GM11168 (cell line): ENCODE results near the gene WLS.

ENCODE experiments used
- in situ Hi-C: fragments of 300-500 bp; cut with MboI; formaldehyde crosslinking; loops from one replicate; pipeline ENCODE4 v1.12.0; 2022; ENCODE audit warnings: low sequenced_read_pairs; ENCODE audit not compliant: unreplicated experiment

The WLS gene

DNA sequence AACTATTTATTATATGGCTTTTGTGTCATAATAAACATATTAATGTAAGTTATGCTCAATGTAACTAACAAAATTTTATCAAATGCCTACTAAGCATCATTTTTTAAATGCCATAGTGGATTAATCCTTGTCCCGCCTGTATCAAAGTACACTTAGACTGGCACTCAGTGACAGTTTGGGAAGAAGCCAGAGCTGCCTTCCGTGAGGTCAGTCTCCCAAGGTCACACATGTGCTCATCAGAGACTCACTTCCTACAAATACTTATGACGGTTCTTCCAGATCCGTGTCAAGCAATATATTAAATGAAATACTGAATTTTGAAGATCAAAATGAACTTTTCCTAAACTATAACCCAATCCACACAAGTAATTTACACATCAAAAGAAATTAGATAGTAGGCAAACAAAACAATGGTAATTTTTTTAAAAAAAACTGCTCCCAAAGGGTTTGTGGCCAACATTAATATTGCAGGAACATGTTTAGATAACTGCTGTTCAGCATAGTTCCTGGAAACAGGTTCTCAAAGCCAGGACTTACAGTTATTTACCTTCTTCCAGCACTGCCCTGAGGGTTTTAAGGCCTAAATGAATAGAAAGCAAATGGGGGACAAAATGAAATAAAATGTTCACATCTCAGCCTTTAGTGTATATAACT, 27.2 kb downstream of the WLS start:
- in situ Hi-C loops = no loop called here

- in situ Hi-C loops = no loop called here
Observed at GRCh38 chr1:68202239-68202832, 30.0 kb downstream of the WLS start.

DNA sequence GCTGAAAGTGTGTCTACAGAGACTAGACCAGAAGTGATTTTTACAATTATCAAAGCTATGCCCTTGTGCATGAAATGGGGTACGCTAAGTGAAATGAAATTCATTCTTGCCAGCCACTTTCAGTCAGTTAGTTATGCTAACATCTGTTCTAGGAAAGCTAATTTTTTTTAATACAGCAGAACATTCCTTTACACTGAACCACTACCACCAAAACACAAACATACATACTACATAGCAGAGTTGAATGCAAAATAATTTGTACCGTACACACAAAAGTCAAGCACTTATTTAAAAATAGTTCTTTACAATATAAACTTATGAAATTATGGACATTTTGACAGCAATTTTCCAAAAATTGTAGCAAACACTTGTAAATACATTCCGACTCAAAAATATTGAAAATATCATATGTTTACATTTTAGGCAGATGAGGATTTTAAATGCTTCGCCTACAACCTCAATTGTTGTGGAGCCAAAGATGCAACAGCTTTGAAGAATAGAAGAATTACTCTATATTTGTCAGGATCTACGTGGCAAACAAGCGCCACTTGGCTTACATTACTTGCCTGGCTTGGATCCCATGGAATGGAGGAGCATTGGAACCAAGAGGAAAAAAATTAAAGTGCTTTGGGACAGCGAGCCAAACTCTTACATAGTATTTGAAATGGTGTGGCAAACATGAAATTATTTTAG, 30.6 kb downstream of the WLS start:
- in situ Hi-C loops = no loop called here

DNA sequence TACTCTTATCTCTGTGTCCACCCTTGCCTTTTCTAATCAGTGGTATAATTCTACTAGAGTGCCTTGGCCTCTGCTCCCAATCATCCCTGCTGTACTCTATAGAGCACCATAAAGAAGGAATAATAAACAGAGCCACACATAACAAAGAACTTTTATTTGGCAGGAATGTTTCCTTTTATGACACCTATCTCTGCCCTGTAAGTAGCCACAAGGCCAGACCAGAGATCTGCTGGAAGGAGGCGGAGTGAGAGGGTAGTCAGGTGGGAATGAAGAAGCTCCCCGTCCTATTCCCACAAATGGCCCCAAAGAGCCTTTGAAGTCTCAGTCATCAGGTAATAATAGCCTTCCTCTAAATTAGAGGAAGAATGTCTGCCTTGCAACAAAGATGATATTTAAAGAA, 32.7 kb downstream of the WLS start:
- in situ Hi-C loops = no loop called here

DNA sequence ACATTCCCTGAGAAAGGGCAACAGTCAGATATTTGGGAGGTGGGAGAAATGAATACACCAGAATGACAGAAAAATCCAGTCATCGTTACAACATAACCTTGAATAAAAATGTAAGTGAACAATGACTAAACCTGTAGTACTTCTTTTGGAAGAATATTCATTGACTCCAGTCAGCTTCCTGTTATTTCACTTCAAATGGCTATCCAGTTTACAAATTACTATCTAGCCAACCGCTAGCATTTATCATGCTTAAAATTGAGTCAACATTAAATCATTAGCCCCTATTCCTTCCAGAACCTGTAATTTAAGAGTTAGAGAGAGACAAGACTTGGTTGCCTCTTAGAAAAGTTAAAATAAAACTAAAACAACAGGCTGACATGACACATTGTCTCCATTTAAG, 33.6 kb downstream of the WLS start:
- in situ Hi-C loops = no loop called here

DNA sequence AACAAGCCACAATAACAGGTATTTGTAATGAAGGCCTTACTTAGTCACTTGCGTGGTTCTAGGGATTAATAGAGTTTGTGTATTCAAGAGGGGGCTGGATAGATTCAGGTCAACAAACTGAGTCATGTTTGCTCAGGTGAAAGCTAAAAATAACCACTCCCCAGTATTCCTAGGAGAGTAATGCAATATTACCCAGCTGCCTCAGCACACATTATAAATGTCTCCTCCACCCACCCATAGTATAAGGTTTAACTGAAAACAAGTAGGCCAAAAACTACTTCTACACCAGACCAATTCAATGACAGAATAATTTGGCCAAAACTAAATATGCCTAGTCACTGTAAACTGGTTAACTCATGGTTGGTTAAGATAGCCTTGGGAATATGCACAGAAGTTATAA, 34.4 kb downstream of the WLS start:
- in situ Hi-C loops = no loop called here

DNA sequence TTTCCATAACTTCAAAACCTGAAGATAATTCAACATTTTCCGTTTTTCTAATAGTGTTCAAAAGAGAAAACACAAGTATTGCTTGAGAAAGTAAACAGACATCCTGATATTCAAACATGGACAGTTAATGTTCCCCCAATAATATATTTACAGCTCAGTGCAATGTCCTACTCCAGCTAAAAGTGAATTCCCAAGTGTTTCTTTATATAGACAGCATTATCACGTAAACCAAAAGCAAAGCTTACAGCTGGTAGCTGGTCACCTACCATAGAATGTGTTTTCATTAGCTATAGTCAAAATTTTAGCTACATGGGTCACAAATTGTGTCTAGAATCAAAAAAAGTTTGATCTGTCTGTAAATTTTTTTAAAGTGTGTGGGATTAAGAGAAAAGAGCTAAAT, 34.9 kb downstream of the WLS start:
- in situ Hi-C loops = no loop called here

DNA sequence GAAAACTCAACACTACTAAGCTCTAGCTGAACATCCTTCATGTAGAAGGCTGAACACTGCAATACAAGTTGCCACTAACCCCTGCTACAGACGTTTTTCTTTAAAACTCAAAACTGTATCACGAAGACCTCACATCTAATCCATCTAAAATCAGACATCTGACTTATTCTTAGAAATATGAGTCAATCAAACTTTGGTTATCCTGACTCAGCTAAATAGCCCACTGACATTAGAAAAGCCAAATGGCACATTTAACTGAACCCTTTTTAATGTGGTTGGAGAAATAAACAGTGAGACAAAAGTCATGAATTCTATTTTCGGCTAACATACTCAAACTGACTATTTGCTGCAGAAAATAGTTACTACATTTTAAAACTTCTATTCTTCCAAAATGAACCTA, 35.6 kb downstream of the WLS start:
- in situ Hi-C loops = no loop called here

DNA sequence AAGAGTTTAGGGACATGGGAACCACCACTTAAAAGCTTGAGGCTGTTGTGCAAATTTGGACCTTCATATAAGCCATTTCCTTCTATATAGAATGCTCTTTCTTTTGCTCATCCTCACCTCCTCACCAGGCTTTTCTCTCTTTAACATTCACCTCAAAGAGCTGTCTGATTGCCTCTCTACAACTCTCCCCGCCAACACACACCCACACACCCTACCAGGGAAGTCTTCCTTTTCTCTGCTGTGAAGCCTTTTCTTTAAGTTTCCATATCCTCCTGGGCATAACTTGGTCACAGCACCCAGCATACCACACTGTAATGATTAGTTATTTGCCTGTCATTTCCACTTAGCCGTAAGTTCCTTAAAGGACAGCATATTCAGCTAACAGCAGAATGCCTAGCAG, 40.6 kb downstream of the WLS start:
- in situ Hi-C loops = no loop called here

DNA sequence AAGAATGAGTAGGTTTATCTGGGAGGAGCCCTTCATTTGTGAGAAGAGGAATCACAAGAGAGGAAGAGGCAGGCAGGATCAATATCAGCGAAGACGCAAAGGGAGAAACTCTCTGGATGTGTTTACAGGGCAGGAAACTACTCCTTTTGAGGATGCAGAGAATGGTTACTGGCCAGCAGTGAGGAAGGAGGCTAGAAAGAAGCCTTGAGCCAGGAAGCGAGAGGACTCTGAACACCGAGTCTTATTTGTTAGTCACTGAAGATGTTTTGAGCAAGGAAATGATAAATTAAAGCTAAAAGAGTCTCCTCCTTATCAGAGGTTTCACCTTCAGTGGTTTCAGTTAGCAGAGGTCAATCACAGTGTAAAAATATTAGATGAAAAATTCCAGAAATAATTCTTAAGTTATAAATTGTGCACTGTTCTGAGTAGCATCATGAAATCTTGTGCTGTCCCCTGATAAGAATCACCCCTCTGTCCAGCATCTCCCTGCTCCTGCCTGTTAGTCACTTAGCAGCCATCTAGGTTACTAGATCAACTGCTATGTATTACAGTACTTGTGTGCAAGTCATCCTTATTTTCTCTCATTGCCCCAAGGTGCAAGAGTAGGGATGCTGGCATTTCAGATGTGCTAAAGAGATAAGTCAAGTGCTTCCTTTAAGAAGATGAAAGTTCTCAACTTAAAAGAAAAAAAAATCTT, 43.5 kb downstream of the WLS start:
- in situ Hi-C loops = no loop called here

- in situ Hi-C loops = no loop called here
Observed at GRCh38 chr1:68188060-68188538, 44.2 kb downstream of the WLS start.

DNA sequence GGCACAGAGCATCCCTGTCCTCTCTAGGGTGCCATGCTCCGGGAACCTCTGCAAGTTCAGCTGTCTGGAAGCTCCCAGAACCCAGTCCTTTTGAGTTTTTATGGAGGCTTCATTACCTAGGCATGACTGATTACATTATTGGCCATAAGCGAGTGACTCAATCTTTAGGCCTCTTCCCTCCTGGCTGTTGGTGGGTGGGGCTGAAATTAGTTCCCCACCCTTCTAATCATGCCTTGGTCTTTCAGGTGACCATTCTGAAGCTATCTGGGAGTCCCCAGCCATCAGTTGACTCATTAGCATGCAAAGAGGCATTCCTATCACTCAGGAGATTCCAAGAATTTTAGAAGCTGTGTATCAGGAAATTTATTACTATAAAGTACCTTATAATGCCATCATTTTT, 46.6 kb downstream of the WLS start:
- in situ Hi-C loops = no loop called here

DNA sequence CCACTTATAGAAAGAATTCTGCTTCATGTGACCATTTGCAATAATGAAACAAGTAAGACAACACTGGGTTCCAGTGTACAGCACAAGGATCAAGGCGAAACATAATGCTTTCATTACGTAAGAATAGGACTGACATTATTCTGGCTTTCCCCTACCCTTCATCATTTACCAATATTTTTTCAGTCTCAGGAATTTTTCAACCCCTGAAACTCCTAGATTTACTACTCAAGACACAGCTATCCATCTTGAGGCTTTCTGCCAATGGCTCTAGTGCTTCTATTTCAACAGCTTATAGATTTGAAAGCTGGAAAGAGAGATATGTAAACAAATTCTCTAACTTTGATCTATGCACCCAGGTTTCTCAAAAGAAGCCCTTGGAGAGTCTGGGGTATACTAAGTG, 48.4 kb downstream of the WLS start:
- in situ Hi-C loops = no loop called here

DNA sequence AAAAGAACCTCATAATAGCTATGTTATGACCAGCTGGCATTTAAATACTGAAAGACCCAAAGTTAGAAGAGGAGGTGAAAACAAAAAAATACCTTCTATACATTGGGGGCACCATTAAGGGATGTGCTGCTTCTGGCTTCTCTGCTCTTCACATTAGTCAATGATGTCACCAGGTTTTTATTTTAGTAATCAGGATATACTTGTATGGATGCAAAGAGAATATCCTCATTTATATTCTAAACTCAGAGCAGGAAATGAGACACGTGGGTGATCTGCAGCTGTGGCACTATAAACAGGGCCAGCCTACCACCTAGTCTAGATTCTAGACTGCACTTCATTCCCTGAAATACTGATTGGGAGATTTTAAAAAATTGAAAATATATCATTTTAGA, 51.2 kb downstream of the WLS start:
- in situ Hi-C loops = no loop called here

GRCh38 chr1:68180441-68181164, 51.7 kb downstream of the WLS start:
- in situ Hi-C loops = no loop called here

DNA sequence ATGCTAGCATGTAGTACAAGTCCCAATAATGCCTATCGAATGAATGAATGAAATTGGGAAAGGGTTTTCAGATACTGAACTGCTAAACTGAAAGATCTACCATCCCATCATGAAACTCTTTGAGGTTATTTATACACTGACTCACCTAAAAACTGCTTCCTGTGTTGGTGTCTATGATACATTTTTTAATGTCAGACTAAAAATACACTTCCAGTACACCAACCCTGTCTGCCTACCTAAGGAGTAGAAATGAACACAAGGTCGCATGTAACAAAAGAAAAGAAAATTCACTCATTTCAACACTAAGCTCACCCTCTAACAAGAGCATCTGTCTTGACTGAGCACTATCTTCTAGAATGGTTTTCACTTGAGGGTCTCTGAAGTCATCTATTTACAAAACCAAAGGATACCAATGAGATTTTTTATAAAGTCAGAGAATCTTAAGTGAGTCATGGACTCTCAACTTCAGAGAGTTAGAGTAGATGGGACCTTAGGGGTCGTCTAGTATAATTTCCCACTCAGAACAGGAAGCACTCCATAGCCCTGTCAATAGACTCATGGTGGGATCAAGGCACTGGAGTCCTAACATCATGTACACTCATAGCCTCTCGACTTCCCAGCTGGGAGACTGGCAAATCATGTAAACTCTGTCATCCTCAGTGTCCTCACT, 53.4 kb downstream of the WLS start:
- in situ Hi-C loops = no loop called here

DNA sequence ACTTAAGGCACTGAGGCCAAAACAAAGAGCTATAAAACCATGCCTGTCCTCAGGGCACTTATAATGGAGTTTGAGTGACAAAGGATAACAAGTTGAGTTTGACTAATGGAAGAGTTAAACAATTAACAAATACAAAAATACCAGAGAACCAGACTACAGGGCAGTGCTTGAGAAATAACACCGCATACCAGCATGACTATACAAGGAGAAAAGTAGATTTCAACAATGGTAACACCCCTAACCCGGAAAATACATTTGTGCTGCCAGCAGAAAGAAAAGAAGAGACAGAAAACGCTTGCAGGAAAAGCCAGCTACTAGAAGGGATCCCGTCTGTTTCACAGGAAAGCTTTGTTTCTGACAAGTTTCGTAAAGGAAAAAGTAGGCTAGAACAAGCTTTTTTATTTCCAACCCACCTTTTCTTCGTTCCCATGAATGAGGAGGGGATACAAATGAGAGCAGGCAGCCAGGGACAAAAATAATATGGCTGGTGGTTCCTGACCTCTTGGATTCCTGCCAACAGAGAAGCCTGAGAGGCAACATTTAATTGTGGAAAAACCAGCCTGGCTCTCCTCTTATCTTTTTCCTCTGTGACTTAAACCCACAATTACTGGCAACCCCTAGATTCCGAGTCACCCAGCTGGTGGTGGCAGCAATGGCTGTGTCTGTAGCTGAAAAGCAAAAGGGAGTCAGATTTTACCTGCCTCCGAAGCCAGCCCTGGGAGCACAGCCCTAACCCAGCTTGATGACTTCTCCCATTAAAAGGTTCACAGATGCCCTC, 56.5 kb downstream of the WLS start:
- in situ Hi-C loops = no loop called here

GRCh38 chr1:68174738-68175113, 57.6 kb downstream of the WLS start:
- in situ Hi-C loops = no loop called here
